Mucosa of descending colon (tissue), 3 donors: Measurements from ENCODE around the gene SPATS2L. TPM values are rescaled to one million over a fixed set of nuclear protein-coding genes. Genes with fewer than 3 reads are reported as not detected.

Experiments used
- ATAC-seq: fragments of 200-7000 bp; cut with Tn5 transposase; one replicate; pipeline ENCODE4 v1.9.1; 2020; ENCODE audit warnings: mild to moderate bottlenecking, moderate library complexity
- DNase-seq, 3 donors: peaks; one replicate each; pipeline ENCODE4 v3.0.0-alpha.2; 2020
- H3K36me3 ChIP-seq: fragments of 200-600 bp; one replicate; pipeline ENCODE4 v1.8.0; 2021; ENCODE audit warnings: low read depth, mild to moderate bottlenecking
- H3K4me1 ChIP-seq: fragments of 200-600 bp; one replicate; pipeline ENCODE4 v1.8.0; 2021; ENCODE audit warnings: low read depth, mild to moderate bottlenecking
- H3K4me3 ChIP-seq: fragments of 200-600 bp; one replicate; pipeline ENCODE4 v1.8.0; 2021; ENCODE audit warnings: mild to moderate bottlenecking
- H3K9me3 ChIP-seq: fragments of 200-600 bp; one replicate; pipeline ENCODE4 v1.8.0; 2021; ENCODE audit warnings: mild to moderate bottlenecking
- intact Hi-C, 2 donors: fragments of 100-400 bp; cut with DNase I in 1 of 2; cut with micrococcal nuclease in 1 of 2; formaldehyde crosslinking; loops; one replicate each; pipeline versions ENCODE4 v1.11.0 to v1.11.1; 2022; cut with DNase I, micrococcal nuclease
- total RNA-seq, 3 donors: library from RNA; stranded (reverse); fragmentation: NEBNext Ultra II Directional in 2 of 3; extraction: Animal tissue kit (Norgen Biotek cat#: 25700) in 2 of 3; gene quantifications; one replicate each; pipeline versions ENCODE4 v1.2.1 to v1.2.4, GENCODE V29; 2021 to 2023
- TF ChIP-seq, protein P1 (sequence below): fragments of 200-600 bp; IDR thresholded peaks from one replicate; pipeline ENCODE4 v1.8.0; 2022; ENCODE audit warnings: antibody characterized with exemption, mild to moderate bottlenecking
- donor health status: DM: no; HTN: no; CAD: no; lungs with moderate emphysema.
- donor health status: DM: no; HTN: no; CAD: no.
- donor health status: DM: no; HTN: yes; CAD: no.

SPATS2L gene
- total RNA-seq, 3 donors from 2014 or later = 160 to 238 (median 232) TPM

DNA sequence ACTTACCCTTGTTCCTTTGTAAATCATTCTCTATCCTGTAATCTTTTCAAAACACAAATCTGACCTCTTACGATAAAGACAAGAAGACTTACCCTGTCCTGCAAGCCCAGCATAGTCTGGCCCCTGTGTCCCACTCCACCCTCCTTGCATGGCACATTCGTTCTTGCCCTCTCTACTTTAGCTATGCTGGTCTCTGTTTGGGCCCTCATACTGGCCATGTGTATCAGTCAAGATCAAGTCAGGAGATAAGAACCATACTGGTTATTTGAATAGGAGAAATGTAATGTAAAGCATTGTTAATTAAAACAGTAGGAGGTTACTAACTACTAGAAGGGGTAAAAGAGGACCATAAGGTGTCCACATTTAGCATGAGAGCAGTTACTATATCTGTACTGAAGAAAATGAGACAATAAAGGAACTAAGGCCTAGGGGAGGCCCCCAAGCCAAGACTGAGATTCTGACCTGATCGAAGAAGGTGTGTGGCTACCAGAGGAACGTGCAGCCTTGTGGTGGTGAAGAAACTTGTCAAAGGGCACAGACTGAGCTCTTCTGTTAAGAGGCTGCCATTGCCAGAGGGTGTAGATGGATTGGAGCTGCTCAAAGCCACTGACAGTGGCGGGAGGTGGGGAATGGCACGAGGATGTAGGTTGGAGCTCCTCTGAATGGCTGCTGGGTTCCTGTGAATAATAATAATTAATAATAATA, 122.6 kb downstream of the SPATS2L start:
- TF ChIP-seq, protein P1, sequence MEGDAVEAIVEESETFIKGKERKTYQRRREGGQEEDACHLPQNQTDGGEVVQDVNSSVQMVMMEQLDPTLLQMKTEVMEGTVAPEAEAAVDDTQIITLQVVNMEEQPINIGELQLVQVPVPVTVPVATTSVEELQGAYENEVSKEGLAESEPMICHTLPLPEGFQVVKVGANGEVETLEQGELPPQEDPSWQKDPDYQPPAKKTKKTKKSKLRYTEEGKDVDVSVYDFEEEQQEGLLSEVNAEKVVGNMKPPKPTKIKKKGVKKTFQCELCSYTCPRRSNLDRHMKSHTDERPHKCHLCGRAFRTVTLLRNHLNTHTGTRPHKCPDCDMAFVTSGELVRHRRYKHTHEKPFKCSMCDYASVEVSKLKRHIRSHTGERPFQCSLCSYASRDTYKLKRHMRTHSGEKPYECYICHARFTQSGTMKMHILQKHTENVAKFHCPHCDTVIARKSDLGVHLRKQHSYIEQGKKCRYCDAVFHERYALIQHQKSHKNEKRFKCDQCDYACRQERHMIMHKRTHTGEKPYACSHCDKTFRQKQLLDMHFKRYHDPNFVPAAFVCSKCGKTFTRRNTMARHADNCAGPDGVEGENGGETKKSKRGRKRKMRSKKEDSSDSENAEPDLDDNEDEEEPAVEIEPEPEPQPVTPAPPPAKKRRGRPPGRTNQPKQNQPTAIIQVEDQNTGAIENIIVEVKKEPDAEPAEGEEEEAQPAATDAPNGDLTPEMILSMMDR = no peak
- Histone ChIP-seq H3K4me3 (no peak overlapping the region), H3K4me1 (no peaks in the 10 kb centered on the region), H3K9me3 (no peaks in the 10 kb centered on the region), H3K36me3 (no peaks in the 10 kb centered on the region)
- ATAC-seq (no peak), DNase-seq (no peak)
- intact Hi-C loops = no loop called here

DNA sequence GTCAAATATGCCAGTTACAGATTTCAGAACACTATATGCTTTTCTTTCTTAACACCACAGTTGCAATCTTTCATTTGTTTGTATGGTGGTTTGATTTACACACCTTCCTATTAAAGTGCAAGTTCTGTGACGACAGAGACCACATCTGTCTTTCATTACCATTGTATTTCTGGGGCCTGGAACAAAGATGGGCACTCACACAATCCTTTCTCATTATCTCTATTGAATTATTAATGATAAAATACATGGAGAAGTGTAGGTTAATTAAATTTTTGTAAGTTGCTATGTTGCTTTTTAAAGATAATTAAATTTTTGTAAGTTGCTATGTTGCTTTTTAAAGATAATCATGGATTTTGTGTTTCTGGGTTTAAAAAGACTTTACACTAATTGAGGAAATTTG, 123.5 kb downstream of the SPATS2L start:
- intact Hi-C loops = no loop called here
- Histone ChIP-seq H3K36me3 (no peaks in the 10 kb centered on the region), H3K4me3 (no peak overlapping the region), H3K9me3 (no peaks in the 10 kb centered on the region), H3K4me1 (no peaks in the 10 kb centered on the region)
- TF ChIP-seq, protein P1 = no peak
- ATAC-seq (no peak), DNase-seq (no peak)

DNA sequence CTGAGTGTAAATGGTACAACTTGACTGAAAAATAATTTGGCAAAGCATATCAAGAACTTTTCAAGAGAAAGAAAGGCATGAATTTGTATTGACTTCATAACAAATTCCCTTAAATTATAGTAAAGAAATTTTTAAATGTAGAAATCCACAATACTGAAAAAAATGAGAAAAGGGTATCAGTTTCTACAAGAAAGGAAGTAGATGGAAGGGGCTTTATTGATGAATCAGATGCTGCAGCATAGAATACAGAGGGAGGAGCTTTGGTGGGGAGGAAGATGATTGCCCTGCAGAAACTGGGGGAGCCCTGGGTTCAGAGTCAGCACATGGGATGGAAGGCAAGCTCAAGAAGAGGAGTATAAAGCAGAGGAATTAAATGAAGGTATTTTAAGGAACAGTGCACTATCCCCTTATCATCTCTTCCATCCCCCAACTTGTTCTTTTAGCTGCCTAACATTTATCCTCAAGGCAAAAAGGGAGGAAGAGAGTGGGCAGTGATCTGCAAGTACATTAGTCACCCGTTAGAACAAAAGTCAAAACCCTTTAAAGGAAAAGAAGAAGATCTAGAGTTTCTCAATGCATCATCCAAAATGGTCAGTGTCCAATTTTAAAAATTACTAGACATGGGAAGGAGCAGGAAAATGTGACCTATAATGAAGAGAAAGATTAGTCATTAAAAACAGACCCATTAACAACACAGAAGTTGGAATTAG, 125.7 kb downstream of the SPATS2L start:
- H3K4me3 ChIP-seq = no peak overlapping the region
- no peak for DNase-seq
- H3K36me3 ChIP-seq = no peaks in the 10 kb centered on the region
- no peak for ATAC-seq
- H3K9me3 ChIP-seq = no peaks in the 10 kb centered on the region
- intact Hi-C loops = no loop called here
- TF ChIP-seq, protein P1 = no peak
- no peaks in the 10 kb centered on the region for H3K4me1 ChIP-seq

DNA sequence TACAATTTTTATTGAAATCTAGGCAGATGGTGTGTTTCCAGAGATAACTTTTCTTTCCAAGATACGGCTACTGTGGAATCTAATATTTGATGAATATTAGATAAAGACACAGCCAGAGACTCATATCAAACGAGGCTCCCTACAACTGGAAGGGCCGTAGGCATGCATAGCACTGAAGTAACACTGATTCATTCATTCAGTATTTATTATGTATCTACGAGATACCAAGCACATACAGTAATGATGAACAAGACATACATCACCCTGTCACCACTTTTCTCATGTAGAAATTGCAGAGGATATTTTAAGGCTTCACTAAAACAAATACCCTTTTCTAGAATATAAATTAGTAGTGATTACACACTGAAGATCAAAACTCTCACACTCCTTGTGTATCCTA, 128.9 kb downstream of the SPATS2L start:
- no peak for ATAC-seq

DNA sequence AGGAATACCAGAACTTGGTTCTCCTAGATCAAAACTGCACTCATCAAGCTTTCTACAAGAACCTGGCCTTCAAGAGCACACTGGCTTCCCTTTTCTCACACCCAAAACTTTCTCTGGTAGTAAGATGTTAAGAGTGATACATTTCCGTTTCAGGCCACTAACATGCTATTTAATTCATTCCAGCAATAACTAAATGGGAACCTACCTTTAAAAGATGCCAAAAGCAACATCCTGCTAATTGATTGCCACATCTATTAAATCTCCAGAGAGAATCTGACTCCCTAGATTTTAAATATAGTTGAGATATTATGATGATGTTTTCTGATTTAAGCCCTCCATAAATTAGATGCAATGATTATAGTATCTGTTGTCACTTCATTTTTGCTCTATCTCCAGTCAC, 131.8 kb downstream of the SPATS2L start:
- H3K36me3 ChIP-seq = no peaks in the 10 kb centered on the region
- no peaks in the 10 kb centered on the region for H3K9me3 ChIP-seq
- no peaks in the 10 kb centered on the region for H3K4me1 ChIP-seq
- intact Hi-C loops = no loop called here
- no peak for ATAC-seq
- H3K4me3 ChIP-seq = no peak overlapping the region
- no peak for DNase-seq
- TF ChIP-seq, protein P1 = no peak

More for the DNA sequence above, 128.9 kb downstream of the SPATS2L start:
- Histone ChIP-seq H3K36me3 (no peaks in the 10 kb centered on the region), H3K4me1 (no peaks in the 10 kb centered on the region), H3K4me3 (no peak overlapping the region), H3K9me3 (no peaks in the 10 kb centered on the region)
- intact Hi-C loops = no loop called here
- DNase-seq = no peak
- TF ChIP-seq, protein P1 = no peak
